Measurements from ENCODE around the gene FOXN3. TPM values are rescaled to one million over a fixed set of nuclear protein-coding genes. Genes with fewer than 3 reads are reported as not detected.
"Not testable (repeated sequence)": the region's sequence is repeated elsewhere in the genome, so short reads cannot be mapped to it uniquely, and the experiment has no call there.

FOXN3 gene
- total RNA-seq, 1 experiment from 2014 or later, result 6.5 TPM

DNA sequence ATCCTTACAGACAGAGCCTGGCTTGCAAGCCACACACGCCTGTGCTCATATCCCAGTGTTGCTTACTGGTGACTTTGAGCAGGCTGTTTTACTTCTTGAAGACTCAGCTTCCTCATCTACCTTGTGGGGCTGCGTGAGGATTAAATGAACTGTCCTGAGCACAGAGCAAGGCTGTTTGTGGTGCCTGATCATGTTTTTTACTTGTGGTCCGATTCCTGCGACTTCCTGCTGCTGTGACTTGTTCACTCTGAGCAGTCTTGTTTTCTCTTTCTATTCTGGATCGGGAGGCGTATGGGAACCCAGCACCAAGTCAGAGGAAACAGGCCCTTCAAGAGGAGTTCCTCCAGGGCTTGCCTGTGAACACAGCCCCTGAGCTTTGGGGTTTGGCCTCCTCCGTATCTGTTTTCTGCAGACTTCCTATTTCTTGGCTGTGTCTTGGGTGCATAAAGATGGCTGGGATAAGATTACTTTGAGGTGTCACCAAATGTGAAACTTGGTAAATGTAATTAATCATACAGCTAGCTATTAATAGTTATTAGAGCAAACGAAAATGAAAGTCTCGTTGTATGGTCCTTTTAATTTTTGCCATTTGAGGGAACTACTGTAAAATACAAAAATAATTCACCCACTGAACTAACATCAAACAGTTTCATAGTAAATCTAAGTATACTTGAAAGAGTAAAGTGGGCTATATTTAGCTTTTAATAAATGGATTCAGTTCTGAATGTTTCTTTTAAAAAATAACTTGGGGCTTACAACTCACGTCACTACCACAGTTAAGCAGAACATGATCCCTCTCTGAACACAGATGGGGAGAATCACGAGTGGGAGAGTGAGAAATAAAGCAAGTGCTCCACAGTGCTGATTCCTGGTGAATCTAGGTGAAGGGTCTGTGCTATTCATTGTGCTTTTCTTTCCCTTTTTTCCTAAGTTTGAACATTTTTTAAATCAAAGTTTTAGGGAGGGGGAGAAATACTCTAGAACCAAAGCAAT is 251.5 kb downstream of the FOXN3 start:
- no peak for DNase-seq (ENCODE audit: low read depth)

DNA sequence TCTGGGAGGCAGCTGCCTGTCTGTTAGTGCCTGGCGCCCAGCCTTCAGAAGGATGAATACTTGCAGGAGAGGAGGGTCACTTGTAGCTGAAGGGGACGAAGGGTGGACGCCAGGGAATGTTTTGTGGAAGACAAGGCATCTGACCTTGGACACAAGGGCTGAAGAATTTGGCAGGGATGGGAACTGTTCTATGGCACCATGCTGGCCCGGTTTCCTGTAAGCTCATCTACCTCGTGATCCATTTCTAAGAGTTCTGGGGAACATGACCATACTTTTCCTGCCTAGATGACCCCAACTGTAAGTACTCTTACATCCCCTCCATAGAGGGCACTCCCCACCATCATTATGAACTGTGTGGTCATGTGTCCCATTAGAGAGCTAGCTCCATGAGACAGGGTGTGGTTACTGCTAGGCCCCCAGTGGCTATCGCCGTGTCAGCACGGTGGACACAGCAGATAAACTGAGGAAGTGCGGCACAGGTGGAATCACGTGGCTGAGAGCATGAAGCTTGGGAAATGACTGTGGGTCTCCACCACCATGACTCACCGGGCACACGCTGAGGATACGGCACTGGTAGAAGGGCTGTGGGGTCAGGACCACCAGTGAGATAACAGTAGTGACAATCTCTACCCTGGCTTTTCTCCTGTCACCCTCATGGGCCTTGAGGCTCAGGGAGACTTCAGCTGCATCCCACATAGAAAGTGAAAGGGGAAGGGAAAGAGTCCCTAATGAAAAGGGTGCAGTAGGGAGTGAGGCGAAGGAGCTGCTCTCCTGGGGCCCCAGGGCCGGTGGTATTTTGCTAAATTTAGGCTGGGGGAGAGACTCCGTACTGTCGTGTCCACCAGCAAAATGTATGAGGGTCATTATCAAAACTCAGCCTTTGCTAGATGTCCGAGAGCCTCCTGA is 252.6 kb downstream of the FOXN3 start:
- no peak for DNase-seq (ENCODE audit: low read depth)

DNA sequence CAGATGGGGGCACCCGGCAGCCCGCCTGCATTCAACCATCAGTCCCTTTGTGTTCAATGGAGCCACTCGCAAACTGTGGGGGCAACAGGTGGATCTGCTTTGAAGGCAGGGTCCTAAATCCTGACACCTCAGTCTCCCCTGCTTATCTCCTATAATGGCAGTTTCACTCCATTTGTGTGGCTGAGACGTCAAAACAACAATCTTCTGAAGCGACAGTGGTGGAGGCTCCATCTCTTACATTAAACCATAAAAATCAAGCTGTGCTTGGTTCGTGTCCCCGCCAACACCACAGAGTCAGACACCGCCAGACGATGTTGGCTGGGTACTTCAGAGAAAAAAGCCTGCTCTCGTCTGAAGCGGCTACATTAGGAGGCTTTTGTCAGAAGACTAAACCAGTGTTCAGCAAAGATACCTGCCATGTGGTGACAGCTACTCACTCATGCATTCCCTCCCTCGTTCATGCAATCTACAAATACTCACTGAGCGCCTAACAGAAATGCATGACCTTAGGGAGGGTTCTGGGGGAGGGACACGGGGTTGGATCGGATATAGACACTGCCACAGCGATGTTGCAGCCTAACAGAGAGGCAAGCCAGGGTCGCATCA is 253.9 kb downstream of the FOXN3 start:
- no peak for DNase-seq (ENCODE audit: low read depth)

DNA sequence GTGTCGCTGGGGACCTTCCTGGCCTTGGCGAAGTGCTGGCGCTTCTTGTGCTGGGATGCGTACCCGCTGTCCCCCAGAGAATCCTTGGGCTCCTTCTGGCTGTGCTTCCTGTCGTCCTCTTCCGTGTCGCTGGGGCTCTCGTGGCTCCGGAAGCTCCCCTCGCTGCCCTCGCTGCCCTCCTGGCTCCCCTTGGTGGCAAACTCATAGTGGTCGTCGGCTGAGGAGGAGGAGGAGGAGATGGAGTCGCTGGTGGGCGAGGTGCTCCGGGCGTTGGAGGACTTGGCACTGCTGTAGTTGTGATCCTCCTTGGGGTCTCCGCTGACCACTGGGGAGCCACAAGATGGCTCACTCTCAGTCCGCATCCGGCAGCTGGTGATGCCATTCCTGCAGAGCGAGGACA is 254.4 kb downstream of the FOXN3 start:
- no peak for DNase-seq (ENCODE audit: low read depth)

DNA sequence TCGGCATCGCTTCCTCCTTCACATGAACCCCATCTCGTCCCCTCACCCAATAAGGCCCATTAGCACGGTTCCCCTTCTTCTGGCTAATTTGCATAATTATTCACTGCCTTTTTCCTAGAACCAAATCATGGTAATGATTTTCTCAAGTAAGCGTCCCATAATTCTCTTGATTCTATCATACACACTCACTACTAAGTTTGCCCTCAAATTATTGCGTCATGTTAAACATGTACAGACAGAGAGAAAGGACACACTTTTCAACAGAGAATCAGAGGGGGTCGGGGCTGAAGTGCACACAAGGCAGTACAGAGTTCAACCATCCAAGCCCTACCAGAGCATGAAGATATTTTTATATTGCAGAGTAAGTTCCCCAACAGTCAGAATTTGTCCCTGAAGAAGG is 256.6 kb downstream of the FOXN3 start:
- no peak for DNase-seq (ENCODE audit: low read depth)

DNA sequence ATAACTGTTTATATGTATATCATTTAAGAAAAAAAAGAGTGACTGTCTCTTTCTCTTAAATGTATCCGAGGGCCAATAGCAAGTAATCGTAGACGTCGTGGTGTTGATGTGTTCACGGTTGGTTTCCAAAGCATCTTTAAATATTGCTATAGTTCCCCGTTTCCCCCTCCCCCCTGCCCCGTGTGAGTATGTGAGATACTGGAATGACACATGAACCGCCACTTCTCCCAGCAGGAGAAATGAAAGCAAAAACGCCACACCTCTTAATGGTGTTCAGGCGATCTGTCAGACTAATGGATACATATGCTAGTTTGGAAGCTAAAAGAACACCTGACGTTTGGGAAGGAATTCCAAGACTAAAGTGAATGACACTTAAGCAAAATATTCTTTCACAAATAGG is 258.3 kb downstream of the FOXN3 start:
- DNase-seq (ENCODE audit: low read depth), result no peak

DNA sequence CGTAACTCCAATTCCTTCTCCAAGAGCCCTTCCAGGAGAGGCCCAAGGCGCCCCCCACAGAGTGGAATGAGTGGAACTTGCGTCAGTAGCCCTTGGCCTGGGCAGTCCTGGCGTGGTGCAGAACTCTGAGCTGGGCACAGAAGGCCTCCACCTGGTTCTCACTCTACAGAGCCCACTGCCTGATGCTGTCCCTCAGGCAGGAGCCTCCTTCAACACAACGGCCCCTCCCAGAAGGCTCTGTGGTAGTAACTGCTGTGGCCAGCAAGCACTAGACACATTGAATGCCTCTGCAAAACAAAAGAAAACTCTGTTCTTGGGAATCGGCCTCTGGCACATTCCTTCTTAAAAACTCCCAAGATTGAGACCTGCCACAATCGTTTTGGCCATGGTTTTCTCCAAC is 258.9 kb downstream of the FOXN3 start:
- DNase-seq (ENCODE audit: low read depth), result not testable (repeated sequence)

DNA sequence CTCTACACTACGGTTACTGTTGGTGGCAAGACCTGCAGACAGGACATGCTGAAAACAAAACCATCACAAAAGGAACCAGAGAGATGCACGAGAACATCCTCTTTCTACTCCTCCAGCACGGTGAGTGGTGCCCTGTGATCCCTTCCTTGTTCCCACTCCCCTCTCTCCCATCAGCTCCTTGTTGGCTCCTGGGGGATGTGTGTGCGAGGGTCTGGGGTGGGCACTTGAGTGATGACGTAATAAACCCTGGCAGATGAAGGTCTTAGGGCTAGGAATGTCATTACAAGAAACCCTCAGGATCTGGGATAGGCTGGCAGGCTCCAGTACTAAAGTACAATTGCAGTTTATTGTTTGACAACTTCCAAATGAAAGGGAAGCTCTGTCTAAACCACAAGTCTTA is 261.5 kb downstream of the FOXN3 start:
- DNase-seq (ENCODE audit: low read depth), result no peak

DNA sequence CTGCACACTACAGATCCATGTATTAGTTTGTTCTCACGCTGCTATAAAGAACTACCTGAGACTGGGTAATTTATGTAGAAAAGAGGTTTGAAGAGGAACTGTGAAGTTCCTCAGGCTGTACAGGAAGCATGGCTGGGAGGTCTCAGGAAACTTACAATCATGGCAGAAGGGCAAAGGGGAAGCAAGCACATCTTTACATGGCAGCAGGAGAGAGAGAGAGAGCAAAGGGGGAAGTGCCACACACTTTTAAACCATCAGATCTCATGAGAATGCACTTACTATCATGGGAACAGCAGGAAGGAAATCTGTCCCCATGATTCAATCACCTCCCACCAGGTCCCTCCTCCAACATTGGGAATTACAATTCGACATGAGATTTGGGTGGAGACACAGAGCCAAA is 265.3 kb downstream of the FOXN3 start:
- DNase-seq (ENCODE audit: low read depth), result not testable (repeated sequence)

DNA sequence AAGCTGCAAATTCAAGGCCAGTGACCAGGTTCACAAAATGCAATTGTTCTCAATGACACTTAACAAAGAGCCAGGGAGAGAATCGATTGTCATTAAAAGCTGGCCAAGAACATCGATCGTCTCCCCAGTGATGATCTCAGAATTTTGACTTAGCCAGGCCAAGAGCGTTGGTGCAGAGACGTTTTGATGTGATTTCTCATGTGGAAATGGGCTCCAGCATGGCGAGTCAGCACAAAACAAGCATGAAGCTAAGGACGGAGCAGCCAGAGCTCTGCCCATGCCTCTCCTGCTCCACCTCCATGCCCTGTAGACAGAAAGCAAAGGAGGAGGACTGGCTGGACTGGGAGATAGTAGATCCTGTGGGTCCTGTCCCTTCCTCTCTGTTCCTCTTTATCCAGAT is 270.8 kb downstream of the FOXN3 start:
- no peak for DNase-seq (ENCODE audit: low read depth)

DNA sequence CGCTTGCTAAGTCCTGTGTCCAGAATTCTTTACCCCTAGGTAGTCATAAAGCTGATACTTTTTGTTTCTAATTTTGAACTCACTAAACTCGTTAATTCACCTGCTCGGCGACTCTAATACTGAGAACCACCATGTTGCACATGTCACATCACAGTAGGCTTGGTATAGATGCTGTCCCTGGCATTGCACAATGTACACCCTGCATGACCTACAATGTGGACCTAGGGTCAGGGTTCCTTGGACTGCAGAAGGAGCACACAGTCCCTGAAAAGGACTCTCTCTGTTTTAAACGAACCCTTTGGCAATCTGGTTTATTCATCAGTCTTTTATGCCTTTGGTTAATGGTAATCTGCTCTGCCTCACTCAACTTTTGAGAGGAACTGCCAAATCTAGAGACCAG is 272.4 kb downstream of the FOXN3 start:
- DNase-seq (ENCODE audit: low read depth), result no peak

DNA sequence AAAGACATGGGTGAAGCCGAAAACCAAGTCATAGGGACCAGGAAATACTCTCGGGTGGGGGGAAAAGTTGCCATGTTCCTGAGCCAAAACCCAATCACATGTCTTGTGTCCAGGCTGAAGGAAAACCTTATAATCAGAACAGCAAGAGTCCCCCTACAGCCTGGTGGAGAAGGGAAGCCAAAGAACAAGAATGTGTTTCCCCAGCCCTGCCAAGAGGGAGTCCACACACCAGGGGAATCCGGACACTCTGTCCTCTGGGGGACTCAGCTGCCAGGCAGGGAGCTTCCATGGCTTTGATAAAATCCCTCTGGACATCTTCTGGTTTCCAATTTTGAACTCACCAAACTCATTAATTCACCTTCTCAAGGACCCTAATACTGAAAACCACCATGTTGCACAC is 273.0 kb downstream of the FOXN3 start:
- no peak for DNase-seq (ENCODE audit: low read depth)

DNA sequence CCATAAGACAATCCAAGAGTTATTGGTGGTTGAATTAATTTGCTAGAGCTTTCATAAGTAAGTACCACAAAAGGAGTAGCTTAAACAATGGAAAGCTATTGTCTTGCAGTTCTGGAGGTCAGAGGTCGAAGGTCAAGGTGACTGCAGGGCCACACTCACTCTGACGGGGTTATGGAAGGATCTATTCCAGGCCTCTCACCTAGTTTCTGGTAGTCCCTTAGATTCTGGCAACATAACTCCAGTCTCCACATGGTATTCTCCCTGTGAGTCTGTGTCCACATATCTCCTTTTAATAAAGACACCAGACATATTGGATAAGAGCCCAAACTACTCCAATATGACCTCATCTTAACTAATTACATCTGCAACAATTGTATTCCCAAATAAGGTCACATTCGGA is 273.4 kb downstream of the FOXN3 start:
- DNase-seq (ENCODE audit: low read depth), result peak; percentile 9

DNA sequence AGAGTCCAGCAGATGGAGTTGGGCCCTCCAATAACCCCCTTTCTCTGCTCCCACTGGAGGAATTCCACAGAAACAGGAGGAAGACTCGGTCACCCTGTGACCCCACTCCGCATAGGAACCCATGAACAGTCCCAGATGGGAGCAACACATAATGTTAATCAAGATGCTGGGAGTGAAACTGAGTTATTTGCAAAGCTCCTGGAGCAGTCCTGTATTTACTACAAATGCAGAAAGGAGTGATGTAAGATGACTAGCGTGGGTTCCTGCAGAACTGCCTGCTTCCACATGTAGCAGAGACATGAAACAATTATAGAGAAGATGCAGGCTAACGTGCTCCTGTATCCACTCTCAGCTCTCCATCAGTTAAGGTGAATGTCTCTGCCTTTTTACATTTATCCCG is 274.7 kb downstream of the FOXN3 start:
- no peak for DNase-seq (ENCODE audit: low read depth)

DNA sequence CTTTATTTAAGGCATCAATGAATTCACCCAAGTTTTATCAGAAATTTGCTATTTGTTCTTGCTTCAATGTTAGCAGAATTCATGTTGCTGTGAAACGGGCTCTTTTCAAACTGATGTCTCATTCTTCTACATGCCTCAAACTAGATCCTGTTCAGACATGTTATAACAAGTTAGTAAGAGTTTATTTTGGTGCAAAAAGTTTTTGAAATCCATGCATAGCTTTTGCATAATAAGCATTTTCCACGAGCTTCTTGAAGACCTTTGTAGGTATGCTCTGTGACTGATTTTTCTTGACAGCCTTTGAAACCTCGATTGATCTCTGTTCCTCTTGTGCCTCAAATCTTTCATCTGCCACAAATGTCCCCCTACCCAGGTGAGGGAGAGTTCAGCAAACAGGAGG is 275.2 kb downstream of the FOXN3 start:
- no peak for DNase-seq (ENCODE audit: low read depth)

DNA sequence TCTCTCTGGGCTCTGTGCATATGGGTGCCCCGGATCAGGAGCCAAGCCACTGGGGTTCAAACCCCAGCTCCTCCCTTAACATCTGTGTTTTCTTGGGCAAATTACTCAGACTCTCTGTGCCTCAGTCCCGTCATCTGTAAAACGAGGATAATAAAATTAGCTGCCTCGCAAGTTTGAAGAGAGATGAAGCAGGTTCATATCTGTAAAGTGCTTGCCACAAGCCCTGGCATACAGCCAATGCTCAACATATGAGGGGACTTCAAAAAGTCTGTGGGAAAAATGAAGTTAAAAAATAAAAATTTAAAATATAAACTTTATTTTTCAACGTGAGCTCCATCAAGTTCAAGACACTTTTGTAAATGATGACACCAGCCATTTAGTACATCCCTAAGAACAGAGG is 276.7 kb downstream of the FOXN3 start:
- no peak for DNase-seq (ENCODE audit: low read depth)

DNA sequence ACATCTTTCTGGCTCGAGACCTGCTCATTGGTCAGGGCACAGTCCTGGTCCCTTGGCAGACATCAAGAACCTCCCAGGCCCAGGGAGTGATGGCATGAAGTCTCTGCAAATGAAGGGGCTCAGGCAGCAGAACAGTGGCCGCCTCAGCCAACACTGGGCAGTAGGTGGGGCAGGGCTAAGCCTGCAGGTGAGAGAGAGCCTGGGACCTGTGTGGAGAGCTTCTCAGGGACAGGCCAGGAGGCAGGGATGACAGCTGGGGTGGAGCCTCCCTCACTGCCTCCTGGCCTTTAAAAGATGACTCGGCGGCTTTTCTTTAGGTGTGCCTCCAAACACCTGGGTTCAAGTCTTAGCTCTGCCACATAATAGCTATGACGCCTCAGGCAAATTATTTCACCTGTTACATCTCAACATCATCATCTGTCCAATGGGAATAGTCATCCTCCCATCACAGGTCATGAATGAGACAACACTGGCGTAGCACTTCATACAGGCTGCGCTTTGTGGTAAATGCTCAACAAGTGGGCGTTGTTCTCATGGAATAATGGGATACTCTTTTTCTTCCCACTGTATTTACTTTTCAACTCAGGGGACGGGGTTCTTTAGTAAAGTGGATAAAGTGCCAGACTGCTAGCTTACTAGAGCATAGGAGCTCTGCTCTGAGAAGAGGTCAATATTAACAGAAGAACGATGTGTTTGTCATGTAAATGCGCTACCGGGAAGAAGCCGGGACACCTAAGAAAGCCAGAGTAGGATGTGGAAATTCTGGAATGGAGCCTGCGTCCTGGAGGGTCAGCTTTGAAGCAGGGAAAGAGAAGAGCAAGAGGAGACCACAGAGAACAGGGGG is 277.4 kb downstream of the FOXN3 start:
- no peak for DNase-seq (ENCODE audit: low read depth)

DNA sequence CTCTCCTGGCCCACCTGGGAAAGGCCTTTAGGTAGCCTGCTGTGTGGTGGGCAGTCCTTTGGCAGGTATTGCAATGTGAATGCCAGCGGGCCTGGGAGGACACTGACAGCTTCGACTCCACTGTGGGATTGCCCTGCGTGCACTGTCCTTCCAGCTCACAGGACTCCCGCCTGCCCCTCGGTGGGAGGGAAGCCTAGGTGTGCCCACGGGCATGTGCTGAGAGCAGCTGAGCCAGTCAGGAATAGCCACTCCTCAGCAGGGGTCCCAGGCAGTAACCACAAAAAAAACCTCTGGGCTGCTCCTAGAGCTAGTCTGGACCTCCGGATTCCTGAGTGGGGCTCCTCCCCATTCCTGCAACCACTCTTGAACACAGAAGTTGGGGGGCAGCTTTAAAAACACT is 278.2 kb downstream of the FOXN3 start:
- no peak for DNase-seq (ENCODE audit: low read depth)

DNA sequence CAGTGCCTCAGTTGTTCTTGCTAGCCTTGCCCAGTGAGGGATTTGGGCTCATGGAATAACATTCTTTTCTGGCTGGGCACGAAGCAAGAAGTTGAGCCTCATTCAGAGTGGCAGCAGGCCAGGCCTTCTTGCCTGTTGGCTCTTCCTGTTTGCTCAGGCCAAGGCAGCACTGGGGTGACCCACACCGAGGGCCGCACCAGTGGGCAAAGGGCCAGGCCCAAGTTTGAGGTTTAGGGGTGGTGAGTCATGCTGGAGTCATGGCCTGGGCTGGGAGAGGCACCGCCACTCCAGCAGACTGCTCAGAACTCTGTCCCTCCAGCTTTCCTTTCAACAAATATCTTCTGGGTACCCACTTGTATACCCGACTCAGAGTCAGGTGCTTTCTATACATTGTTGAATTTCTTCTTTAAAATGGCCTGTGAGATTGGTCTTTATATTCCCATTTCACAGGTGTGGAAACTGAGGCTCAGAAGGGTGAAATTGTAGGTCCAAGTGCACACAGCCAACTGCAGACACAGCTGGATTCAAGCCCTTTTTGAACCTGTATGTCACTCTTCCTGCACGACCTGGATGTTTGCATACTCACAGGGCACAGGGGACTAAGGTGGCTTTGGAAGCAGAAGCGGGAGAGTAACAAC is 279.4 kb downstream of the FOXN3 start:
- DNase-seq (ENCODE audit: low read depth), result peak; percentile 97

DNA sequence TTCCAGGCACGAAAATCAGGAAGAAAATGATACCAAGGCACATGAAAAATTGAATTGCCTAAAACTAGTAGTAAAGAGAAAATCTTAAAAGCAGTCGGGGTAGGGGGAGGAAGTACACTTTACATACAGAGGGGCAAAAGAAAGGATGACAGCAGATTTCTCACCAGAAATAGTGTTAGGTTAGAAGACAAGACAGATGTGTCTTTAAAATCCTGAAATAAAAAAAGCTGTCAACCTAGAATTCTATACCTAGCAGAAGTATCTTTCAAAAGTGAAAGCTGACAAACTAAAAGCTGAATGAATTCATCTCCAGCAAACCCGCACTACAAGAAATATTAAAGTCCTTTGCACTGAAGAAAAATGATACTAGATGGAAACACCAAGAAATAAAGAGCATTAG is 280.4 kb downstream of the FOXN3 start:
- no peak for DNase-seq (ENCODE audit: low read depth)

DNA sequence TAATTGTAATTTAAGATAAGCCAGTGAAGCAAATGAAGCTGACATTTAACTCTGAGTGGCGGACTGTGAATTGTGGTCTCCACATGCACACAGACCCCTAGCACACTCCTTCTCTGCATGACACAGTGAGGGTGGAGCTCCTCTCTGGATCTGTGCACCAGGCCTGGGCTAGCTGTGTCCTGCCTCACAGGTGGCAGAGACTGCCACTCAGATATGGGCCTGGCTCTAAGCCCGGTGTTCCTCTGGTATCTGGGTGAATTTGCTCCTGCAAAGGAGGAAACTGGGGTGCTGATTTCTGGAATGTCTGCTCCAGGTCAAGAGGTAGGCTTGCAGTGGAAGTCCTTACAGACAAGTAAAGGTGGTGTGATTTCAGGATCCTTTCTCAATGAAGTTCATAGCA is 282.4 kb downstream of the FOXN3 start:
- no peak for DNase-seq (ENCODE audit: low read depth)
